K562 (cell line): ENCODE results near the gene MKS1. TPM values are rescaled to one million over a fixed set of nuclear protein-coding genes. Genes with fewer than 3 reads are reported as not detected.
A peak's percentile ranks its signal among the peaks of the same experiment; 100 is the strongest.

Source experiments
- ADNP ChIP-seq: fragments of 200-800 bp; sonication (Bioruptor generic); IDR thresholded peaks from 2 replicates; pipeline ENCODE4 v1.6.1; 2016; ENCODE audit warnings: missing genetic modification characterization, missing compliant biosample characterization
- ARID2 ChIP-seq: fragments of 450-650 bp; IDR thresholded peaks from 2 replicates; pipeline ENCODE4 v1.6.1; 2017; ENCODE audit warnings: antibody characterized with exemption, mild to moderate bottlenecking
- CHD7 ChIP-seq: fragments of 200-600 bp; sonication (generic); IDR thresholded peaks from one replicate; pipeline ENCODE4 v1.6.1; 2012; ENCODE audit warnings: mild to moderate bottlenecking, low read depth, low read length, inconsistent platforms
- FOXP1 ChIP-seq: sonication (generic); formaldehyde crosslinking; IDR thresholded peaks from 2 replicates; pipeline ENCODE4 v1.8.0; 2022; ENCODE audit warnings: mild to moderate bottlenecking, missing genetic modification reagents
- HDAC1 ChIP-seq, 2 experiments: fragments of 450-650 bp; IDR thresholded peaks; 2 replicates each; pipeline ENCODE4 v1.6.1; 2016 to 2017; ENCODE audit warnings: inconsistent platforms in 1 of 2, mild to moderate bottlenecking in 1 of 2, moderate library complexity in 1 of 2
- ILF3 ChIP-seq: fragments of 450-650 bp; IDR thresholded peaks from 2 replicates; pipeline ENCODE4 v1.6.1; 2018; ENCODE audit warnings: antibody characterized with exemption, mild to moderate bottlenecking, moderate library complexity, borderline replicate concordance
- SMAD2 ChIP-seq: fragments of 150-350 bp; IDR thresholded peaks from 2 replicates; pipeline ENCODE4 v1.6.1; 2014; ENCODE audit warnings: low read depth, mild to moderate bottlenecking, low read length
- SMARCB1 ChIP-seq: IDR thresholded peaks from 2 replicates; pipeline ENCODE4 v1.6.1; 2011; ENCODE audit warnings: improper control_type of control experiment, low read depth; ENCODE audit not compliant: insufficient read length
- XRCC5 ChIP-seq: fragments of 200-400 bp; formaldehyde crosslinking; IDR thresholded peaks from 2 replicates; pipeline ENCODE4 v1.6.1; 2017; ENCODE audit warnings: low read depth, mild to moderate bottlenecking, low read length
- ZNF184 ChIP-seq: sonication (generic); formaldehyde crosslinking; IDR thresholded peaks from 2 replicates; pipeline ENCODE4 v1.5.0; 2020; ENCODE audit warnings: missing genetic modification reagents
- ZNF707 ChIP-seq: fragments of 250-450 bp; sonication (Bioruptor Pico); conservative IDR thresholded peaks from 2 replicates; pipeline ENCODE4 v1.8.0; 2022; ENCODE audit warnings: inconsistent platforms, mild to moderate bottlenecking, moderate library complexity
- polyA plus RNA-seq, 8 experiments: library from polyadenylated mRNA; depleted of rRNA in 4 of 8; stranded (reverse) in 5 of 8; unstranded in 3 of 8; fragments of >200 nt; fragmentation: Nextera tagmentation in 2 of 8; fragmentation: Illumina TruSeq in 1 of 8; extraction: Ambion mirVana in 2 of 8; extraction: Trizol in 1 of 8; gene quantifications; 2 replicates each; pipeline versions ENCODE4 v1.2.1 to v1.2.3, GENCODE V29; 2011 to 2014; ENCODE audit warnings: inconsistent platforms in 1 of 8, missing spikeins in 1 of 8
- total RNA-seq, 7 experiments: library from RNA; depleted of rRNA in 6 of 7; stranded (reverse); fragments of >200 nt in 6 of 7; fragmentation: Illumina TruSeq in 2 of 7; extraction: Trizol in 2 of 7; gene quantifications; 2 replicates each; pipeline versions ENCODE4 v1.2.1 to v1.2.3, GENCODE V29; 2011 to 2021; ENCODE audit warnings: low replicate concordance in 1 of 7
- TF ChIP-seq, protein P1 (sequence below): fragments of 250-450 bp; sonication (Bioruptor Pico); IDR thresholded peaks from 2 replicates; pipeline ENCODE4 v1.4.0; 2020; ENCODE audit warnings: mild to moderate bottlenecking, moderate library complexity
- TF ChIP-seq, protein P2 (sequence below): fragments of 450-650 bp; formaldehyde crosslinking; IDR thresholded peaks from 2 replicates; pipeline ENCODE4 v1.4.0; 2020; ENCODE audit warnings: mild to moderate bottlenecking, moderate library complexity

MKS1 gene
- total and polyA plus RNA-seq, 9 of the 15 experiments (the other 6 are each of a cell fraction or from before 2014, with no cell fraction given): 16.3 to 31.0 (median 25.9) TPM

DNA sequence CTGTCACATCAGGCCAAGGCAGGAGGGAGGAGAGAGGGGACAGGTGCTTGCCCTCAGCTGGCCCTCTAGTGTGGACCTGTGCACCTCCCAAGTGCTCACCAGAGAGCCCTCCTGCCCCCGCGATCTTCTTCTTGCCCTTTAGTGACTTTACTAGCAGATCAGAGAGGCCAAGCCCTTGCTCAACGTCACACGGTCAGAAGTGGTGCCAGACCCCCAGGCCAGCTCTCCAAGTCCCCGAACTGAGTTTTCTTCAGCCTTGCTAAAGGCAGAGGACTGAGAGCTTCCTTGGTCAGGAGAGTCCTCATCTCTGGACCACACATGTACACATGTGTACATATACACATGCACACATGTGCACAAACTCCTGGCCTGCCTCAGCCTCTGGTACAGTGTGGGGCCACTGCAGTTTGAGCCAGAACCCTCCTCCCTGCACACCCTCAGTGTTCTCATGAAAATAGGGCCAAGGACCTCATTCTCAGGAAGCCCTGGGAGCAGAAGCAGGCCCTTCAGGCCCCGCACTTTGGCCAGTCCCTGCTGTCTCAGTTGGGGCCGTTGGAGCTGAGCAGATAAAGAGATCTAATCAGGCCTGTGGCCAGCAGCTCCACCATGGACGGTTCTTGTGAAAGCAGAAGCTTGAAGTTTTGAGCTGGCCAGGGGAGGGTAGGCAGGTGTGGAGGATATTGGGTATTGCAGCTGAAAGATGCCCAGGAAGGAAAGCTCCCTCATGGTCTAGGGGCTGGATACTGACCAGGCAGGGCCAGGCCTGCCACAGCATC, 33.9 kb downstream of the MKS1 start (continued):
- no peak for TF ChIP-seq ARID2
- TF ChIP-seq ZNF184 (CRISPR knock-in tag): no peak
- TF ChIP-seq, protein P1, sequence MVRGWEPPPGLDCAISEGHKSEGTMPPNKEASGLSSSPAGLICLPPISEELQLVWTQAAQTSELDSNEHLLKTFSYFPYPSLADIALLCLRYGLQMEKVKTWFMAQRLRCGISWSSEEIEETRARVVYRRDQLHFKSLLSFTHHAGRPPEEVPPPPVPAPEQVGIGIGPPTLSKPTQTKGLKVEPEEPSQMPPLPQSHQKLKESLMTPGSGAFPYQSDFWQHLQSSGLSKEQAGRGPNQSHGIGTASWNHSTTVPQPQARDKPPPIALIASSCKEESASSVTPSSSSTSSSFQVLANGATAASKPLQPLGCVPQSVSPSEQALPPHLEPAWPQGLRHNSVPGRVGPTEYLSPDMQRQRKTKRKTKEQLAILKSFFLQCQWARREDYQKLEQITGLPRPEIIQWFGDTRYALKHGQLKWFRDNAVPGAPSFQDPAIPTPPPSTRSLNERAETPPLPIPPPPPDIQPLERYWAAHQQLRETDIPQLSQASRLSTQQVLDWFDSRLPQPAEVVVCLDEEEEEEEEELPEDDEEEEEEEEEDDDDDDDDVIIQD (CRISPR knock-in tag): 0 out of 2 replicates have a peak, but pooled peaks have one; percentile 72
- TF ChIP-seq ILF3: no peak
- TF ChIP-seq HDAC1 (IDR thresholded peaks at IDR 0.05): no peak
- TF ChIP-seq, protein P2, sequence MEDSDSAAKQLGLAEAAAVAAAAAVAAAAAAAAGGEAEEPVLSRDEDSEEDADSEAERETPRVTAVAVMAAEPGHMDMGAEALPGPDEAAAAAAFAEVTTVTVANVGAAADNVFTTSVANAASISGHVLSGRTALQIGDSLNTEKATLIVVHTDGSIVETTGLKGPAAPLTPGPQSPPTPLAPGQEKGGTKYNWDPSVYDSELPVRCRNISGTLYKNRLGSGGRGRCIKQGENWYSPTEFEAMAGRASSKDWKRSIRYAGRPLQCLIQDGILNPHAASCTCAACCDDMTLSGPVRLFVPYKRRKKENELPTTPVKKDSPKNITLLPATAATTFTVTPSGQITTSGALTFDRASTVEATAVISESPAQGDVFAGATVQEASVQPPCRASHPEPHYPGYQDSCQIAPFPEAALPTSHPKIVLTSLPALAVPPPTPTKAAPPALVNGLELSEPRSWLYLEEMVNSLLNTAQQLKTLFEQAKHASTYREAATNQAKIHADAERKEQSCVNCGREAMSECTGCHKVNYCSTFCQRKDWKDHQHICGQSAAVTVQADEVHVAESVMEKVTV (CRISPR knock-in tag): peak; percentile 23; the same call in 1 of the 2 replicates
- TF ChIP-seq XRCC5: no peak
- no peak for TF ChIP-seq ADNP
- TF ChIP-seq ZNF707: no peak
- no peak for TF ChIP-seq SMARCB1
- no peak for TF ChIP-seq SMAD2
- TF ChIP-seq FOXP1 (CRISPR knock-in tag): no peak
- no peak for TF ChIP-seq CHD7
